Gastrocnemius medialis (tissue), 4 donors: ENCODE measurements around the gene MINDY4. TPM values are rescaled to one million over a fixed set of nuclear protein-coding genes. Genes with fewer than 3 reads are reported as not detected.
A peak's percentile ranks its signal among the peaks of the same experiment; 100 is the strongest.

Source experiments
- ATAC-seq, 2 donors: fragments of 150-250 bp; one replicate each; pipeline ENCODE4 v1.9.1; 2016
- DNase-seq, 2 donors: peaks; one replicate each; pipeline ENCODE4 v3.0.0-alpha.2; 2019
- H3K27ac ChIP-seq, 4 donors: fragments of 200-600 bp; sonication (generic); 1 replicate in 1 of 4; 2 replicates in 3 of 4; pipeline ENCODE4 v1.5.1; 2016 to 2018; ENCODE audit warnings: mild to moderate bottlenecking in 2 of 4, moderate library complexity in 1 of 4
- H3K27me3 ChIP-seq, 3 donors: fragments of 200-600 bp; sonication (generic) in 2 of 3; 1 replicate in 1 of 3; 2 replicates in 2 of 3; pipeline versions ENCODE4 v1.5.1 to v1.6.0; 2016 to 2019; ENCODE audit warnings: mild to moderate bottlenecking in 1 of 3, moderate library complexity in 1 of 3
- H3K36me3 ChIP-seq, 2 donors: fragments of 200-600 bp; sonication (generic) in 1 of 2; one replicate each; pipeline ENCODE4 v1.5.1; 2017 to 2018
- H3K4me1 ChIP-seq, 2 donors: fragments of 200-600 bp; sonication (generic) in 1 of 2; one replicate each; pipeline ENCODE4 v1.5.1; 2016 to 2017; ENCODE audit warnings: mild to moderate bottlenecking in 2 of 2
- H3K4me3 ChIP-seq, 4 donors: fragments of 200-600 bp; sonication (generic) in 3 of 4; 1 replicate in 1 of 4; 2 replicates in 3 of 4; pipeline ENCODE4 v1.5.1; 2016 to 2019; ENCODE audit warnings: mild to moderate bottlenecking in 2 of 4
- H3K9me3 ChIP-seq, 3 donors: fragments of 200-600 bp; sonication (generic) in 2 of 3; 1 replicate in 1 of 3; 2 replicates in 2 of 3; pipeline ENCODE4 v1.5.1; 2016 to 2019
- POLR2A ChIP-seq, 2 donors: fragments of 450-650 bp; IDR thresholded peaks; one replicate each; pipeline ENCODE4 v1.6.1; 2017; ENCODE audit warnings: antibody characterized with exemption in 2 of 2, mild to moderate bottlenecking in 2 of 2, moderate library complexity in 2 of 2
- in situ Hi-C, 4 donors: fragments of 200-750 bp; cut with MboI; loops; one replicate each; pipeline versions ENCODE4 v1.15.0 to v1.8.0; 2017; ENCODE audit warnings: low sequenced_read_pairs in 4 of 4
- intact Hi-C: fragments of 100-400 bp; cut with DNase I; formaldehyde crosslinking; loops from one replicate; pipeline ENCODE4 v1.15.1; 2023; ENCODE audit warnings: low total_unique reads
- total RNA-seq, 4 donors: library from RNA; depleted of rRNA; stranded (reverse); fragments of >200 nt; gene quantifications; one replicate each; pipeline versions ENCODE4 v1.1.0 to v1.2.3, GENCODE V29; 2016
- TF ChIP-seq, protein P1 (sequence below), 5 experiments: fragments of 450-650 bp in 3 of 5; fragments of 200-600 bp in 2 of 5; sonication (generic) in 2 of 5; IDR thresholded peaks in 4 of 5; conservative IDR thresholded peaks in 1 of 5; 1 replicate in 4 of 5; 2 replicates in 1 of 5; pipeline ENCODE4 v1.5.1; 2016 to 2019; ENCODE audit warnings: antibody characterized with exemption in 5 of 5, mild to moderate bottlenecking in 3 of 5, moderate library complexity in 3 of 5

Gene MINDY4
- total RNA-seq, 4 donors from 2014 or later: 1.4 to 4.3 (median 3.0) TPM

DNA sequence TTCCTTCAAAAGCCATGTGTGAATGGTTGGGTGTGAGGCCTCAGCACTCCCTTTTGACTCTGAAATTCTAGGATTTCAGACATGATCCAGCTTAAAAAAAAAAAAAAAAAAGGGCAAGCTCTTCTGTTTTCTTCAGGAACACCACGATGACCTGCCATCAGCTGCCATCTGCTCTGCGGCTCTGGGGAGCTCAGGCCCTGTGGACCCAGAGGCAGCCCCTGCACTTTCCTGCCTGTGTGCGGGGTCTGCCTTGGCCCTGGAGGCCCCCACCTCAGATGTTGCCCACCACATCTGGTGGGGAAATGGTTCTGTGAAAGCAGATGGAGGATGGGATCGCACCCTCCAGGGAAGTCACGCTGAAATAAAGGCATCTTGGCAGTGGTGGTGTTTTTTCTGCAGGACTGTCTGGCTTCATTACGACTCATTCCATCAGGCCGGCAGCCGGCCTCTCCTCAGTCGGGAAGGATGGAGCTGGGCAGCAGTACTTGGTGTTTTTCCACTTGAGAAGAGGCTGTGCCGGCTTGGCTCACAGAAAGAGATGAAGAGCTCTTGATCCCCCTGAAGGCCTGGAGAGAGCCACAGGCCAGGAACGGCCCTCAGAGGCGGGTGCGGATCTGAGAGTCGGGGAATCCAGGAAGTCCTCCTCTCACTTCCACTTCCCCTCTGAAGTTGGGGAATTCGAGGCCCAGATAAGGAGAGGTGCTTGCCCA, 74.4 kb downstream of the MINDY4 start:
- intact Hi-C loops (no loop called here), in situ Hi-C loops (no loop called here)
- no peaks in the 10 kb centered on the region for H3K36me3 ChIP-seq
- ATAC-seq (peak; percentile 49 to 52), DNase-seq (peak in 1 of 2 donors; percentile 35)
- peak overlapping the region; percentile 39 to 65 (median 56) for H3K27ac ChIP-seq
- no peak overlapping the region for H3K4me3 ChIP-seq
- no peaks in the 10 kb centered on the region for H3K27me3 ChIP-seq
- no peaks in the 10 kb centered on the region for H3K9me3 ChIP-seq
- H3K4me1 ChIP-seq: peaks cover 0 to 10% of the 10 kb centered on the region in 2 donors
- TF ChIP-seq, protein P1, sequence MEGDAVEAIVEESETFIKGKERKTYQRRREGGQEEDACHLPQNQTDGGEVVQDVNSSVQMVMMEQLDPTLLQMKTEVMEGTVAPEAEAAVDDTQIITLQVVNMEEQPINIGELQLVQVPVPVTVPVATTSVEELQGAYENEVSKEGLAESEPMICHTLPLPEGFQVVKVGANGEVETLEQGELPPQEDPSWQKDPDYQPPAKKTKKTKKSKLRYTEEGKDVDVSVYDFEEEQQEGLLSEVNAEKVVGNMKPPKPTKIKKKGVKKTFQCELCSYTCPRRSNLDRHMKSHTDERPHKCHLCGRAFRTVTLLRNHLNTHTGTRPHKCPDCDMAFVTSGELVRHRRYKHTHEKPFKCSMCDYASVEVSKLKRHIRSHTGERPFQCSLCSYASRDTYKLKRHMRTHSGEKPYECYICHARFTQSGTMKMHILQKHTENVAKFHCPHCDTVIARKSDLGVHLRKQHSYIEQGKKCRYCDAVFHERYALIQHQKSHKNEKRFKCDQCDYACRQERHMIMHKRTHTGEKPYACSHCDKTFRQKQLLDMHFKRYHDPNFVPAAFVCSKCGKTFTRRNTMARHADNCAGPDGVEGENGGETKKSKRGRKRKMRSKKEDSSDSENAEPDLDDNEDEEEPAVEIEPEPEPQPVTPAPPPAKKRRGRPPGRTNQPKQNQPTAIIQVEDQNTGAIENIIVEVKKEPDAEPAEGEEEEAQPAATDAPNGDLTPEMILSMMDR (IDR thresholded peaks at IDR 0.05 in 4 of 5, conservative IDR thresholded peaks at IDR 0.05 in 1 of 5): no peak
- TF ChIP-seq POLR2A (IDR thresholded peaks at IDR 0.05): no peak

DNA sequence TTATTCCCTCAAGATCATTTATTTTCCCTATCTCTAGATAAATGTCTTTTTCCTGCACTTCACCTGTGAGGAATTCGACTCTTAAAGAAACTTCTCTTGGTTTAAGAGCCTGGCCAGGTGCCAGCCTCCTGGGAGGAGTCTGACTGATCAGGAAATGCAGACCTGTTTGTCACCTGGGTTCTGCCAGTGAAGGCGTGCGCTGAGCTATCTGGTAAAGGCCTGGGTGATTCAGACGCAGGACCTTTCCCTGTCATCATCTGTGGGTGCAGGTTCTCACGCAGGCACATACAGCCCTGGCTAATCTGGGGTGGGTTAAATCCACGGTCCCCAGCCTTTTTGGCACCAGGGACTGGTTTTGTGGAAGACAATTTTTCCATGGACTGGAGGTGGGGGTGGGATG, 75.2 kb downstream of the MINDY4 start:
- no peak for DNase-seq
- TF ChIP-seq POLR2A (IDR thresholded peaks at IDR 0.05): no peak
- TF ChIP-seq, protein P1 (IDR thresholded peaks at IDR 0.05 in 4 of 5, conservative IDR thresholded peaks at IDR 0.05 in 1 of 5): no peak
- ATAC-seq: no peak
- Histone ChIP-seq H3K36me3 (no peaks in the 10 kb centered on the region), H3K4me3 (no peak overlapping the region), H3K27me3 (no peaks in the 10 kb centered on the region), H3K4me1 (peaks cover 0 to 10% of the 10 kb centered on the region in 2 donors), H3K27ac (peak overlapping the region in 3 of 4 donors; percentile 39 to 65 (median 52)), H3K9me3 (no peaks in the 10 kb centered on the region)
- intact Hi-C loops (no loop called here), in situ Hi-C loops (no loop called here)

- TF ChIP-seq, protein P1 (IDR thresholded peaks at IDR 0.05 in 4 of 5, conservative IDR thresholded peaks at IDR 0.05 in 1 of 5): no peak
- no peak for TF ChIP-seq POLR2A (IDR thresholded peaks at IDR 0.05)
- H3K4me1 ChIP-seq: peaks cover 0 to 10% of the 10 kb centered on the region in 2 donors
- in situ Hi-C loops: no loop called here
- H3K27ac ChIP-seq: no peak overlapping the region
- no peaks in the 10 kb centered on the region for H3K9me3 ChIP-seq
- no peaks in the 10 kb centered on the region for H3K36me3 ChIP-seq
- intact Hi-C loops: no loop called here
- H3K27me3 ChIP-seq: no peaks in the 10 kb centered on the region
- no peak for ATAC-seq
- no peak overlapping the region for H3K4me3 ChIP-seq
- DNase-seq: no peak
Measured at GRCh38 chr7:30848121-30848855, 77.1 kb downstream of the MINDY4 start.

- H3K4me3 ChIP-seq: no peak overlapping the region
- ATAC-seq (no peak), DNase-seq (no peak)
- in situ Hi-C loops (no loop called here), intact Hi-C loops (no loop called here)
- no peaks in the 10 kb centered on the region for H3K36me3 ChIP-seq
- H3K9me3 ChIP-seq: no peaks in the 10 kb centered on the region
- peaks cover 0 to 10% of the 10 kb centered on the region in 2 donors for H3K4me1 ChIP-seq
- TF ChIP-seq, protein P1 (IDR thresholded peaks at IDR 0.05 in 4 of 5, conservative IDR thresholded peaks at IDR 0.05 in 1 of 5): no peak
- no peak for TF ChIP-seq POLR2A (IDR thresholded peaks at IDR 0.05)
- H3K27me3 ChIP-seq: no peaks in the 10 kb centered on the region
- no peak overlapping the region for H3K27ac ChIP-seq
Measured at GRCh38 chr7:30849565-30849964, 78.3 kb downstream of the MINDY4 start.
